Measurements from ENCODE around the gene ONECUT1. TPM values are rescaled to one million over a fixed set of nuclear protein-coding genes. Genes with fewer than 3 reads are reported as not detected.
A peak's percentile ranks its signal among the peaks of the same experiment; 100 is the strongest.

The ONECUT1 gene
- polyA plus RNA-seq, 12 donors, result 0.17 to 0.40 TPM; not detected in 10

- no peak for DNase-seq
These were observed 6.0 kb downstream of the ONECUT1 start for GRCh38 chr15:52783929-52784798.

- no peak for DNase-seq
These were observed 6.8 kb downstream of the ONECUT1 start for GRCh38 chr15:52783191-52783829.

- no peak for DNase-seq
These were observed 7.6 kb downstream of the ONECUT1 start for GRCh38 chr15:52782514-52782913.

- DNase-seq, result peak; percentile 70
These were observed 9.8 kb downstream of the ONECUT1 start for GRCh38 chr15:52780172-52780980.

- no peak for DNase-seq
These were observed 11.7 kb downstream of the ONECUT1 start for GRCh38 chr15:52778457-52778856.

- no peak for DNase-seq
These were observed 17.4 kb downstream of the ONECUT1 start for GRCh38 chr15:52772766-52773165.

GRCh38 chr15:52765785-52766184 lies 24.4 kb downstream of the ONECUT1 start:
- DNase-seq, result no peak

GRCh38 chr15:52764731-52765130 lies 25.4 kb downstream of the ONECUT1 start:
- DNase-seq, result no peak

GRCh38 chr15:52762621-52763020 lies 27.5 kb downstream of the ONECUT1 start:
- DNase-seq, result no peak

GRCh38 chr15:52760562-52760961 lies 29.6 kb downstream of the ONECUT1 start:
- no peak for DNase-seq

GRCh38 chr15:52759969-52760368 lies 30.2 kb downstream of the ONECUT1 start:
- DNase-seq, result no peak

GRCh38 chr15:52757496-52757895 lies 32.6 kb downstream of the ONECUT1 start:
- DNase-seq, result no peak

- no peak for DNase-seq
These were observed 38.6 kb downstream of the ONECUT1 start for GRCh38 chr15:52751522-52751921.

GRCh38 chr15:52749258-52749657 lies 40.9 kb downstream of the ONECUT1 start:
- DNase-seq, result no peak

- DNase-seq, result no peak
These were observed 43.9 kb downstream of the ONECUT1 start for GRCh38 chr15:52746162-52746757.

- no peak for DNase-seq
These were observed 44.6 kb downstream of the ONECUT1 start for GRCh38 chr15:52745326-52746161.

- no peak for DNase-seq
These were observed 51.8 kb downstream of the ONECUT1 start for GRCh38 chr15:52738311-52738710.

GRCh38 chr15:52737720-52738119 lies 52.4 kb downstream of the ONECUT1 start:
- DNase-seq, result no peak

GRCh38 chr15:52735231-52736089 lies 54.7 kb downstream of the ONECUT1 start:
- peak; percentile 57 for DNase-seq

- DNase-seq, result no peak
These were observed 55.8 kb downstream of the ONECUT1 start for GRCh38 chr15:52734329-52734728.
